Vagina (tissue), 2 donors: Measurements from ENCODE around the gene VPS37C. TPM values are rescaled to one million over a fixed set of nuclear protein-coding genes. Genes with fewer than 3 reads are reported as not detected.

Experiments used
- DNase-seq, 2 donors: peaks; one replicate each; pipeline ENCODE4 v3.0.0-alpha.2; 2017; ENCODE audit errors: extremely low spot score in 2 of 2
- H3K27ac ChIP-seq: fragments of 200-600 bp; sonication (generic); one replicate; pipeline ENCODE4 v1.5.1; 2019
- H3K27me3 ChIP-seq: fragments of 200-600 bp; sonication (generic); one replicate; pipeline ENCODE4 v1.5.1; 2019
- H3K36me3 ChIP-seq, 2 donors: fragments of 200-600 bp; sonication (generic); one replicate each; pipeline ENCODE4 v1.5.1; 2017 to 2019
- H3K4me1 ChIP-seq: fragments of 200-600 bp; sonication (generic); one replicate; pipeline ENCODE4 v1.5.1; 2019
- H3K4me3 ChIP-seq, 2 donors: fragments of 200-600 bp; sonication (generic); 1 replicate in 1 of 2; 2 replicates in 1 of 2; pipeline ENCODE4 v1.5.1; 2016 to 2019
- H3K9me3 ChIP-seq: fragments of 200-600 bp; sonication (generic); one replicate; pipeline ENCODE4 v1.5.1; 2019
- POLR2A ChIP-seq, 2 donors: fragments of 450-650 bp; IDR thresholded peaks; one replicate each; pipeline ENCODE4 v1.6.1; 2017; ENCODE audit warnings: antibody characterized with exemption in 2 of 2, mild to moderate bottlenecking in 2 of 2, moderate library complexity in 2 of 2
- POLR2AphosphoS5 ChIP-seq, 2 donors: sonication (generic); formaldehyde crosslinking; IDR thresholded peaks; one replicate each; pipeline ENCODE4 v1.9.0; 2017; ENCODE audit warnings: antibody characterized with exemption in 2 of 2, mild to moderate bottlenecking in 2 of 2, low read depth in 1 of 2; ENCODE audit not compliant: insufficient read depth in 1 of 2
- intact Hi-C: fragments of 100-400 bp; cut with DNase I; formaldehyde crosslinking; loops from one replicate; pipeline ENCODE4 v1.15.1; 2023
- total RNA-seq: library from RNA; depleted of rRNA; stranded (reverse); fragments of >200 nt; gene quantifications from one replicate; pipeline ENCODE4 v1.2.3, GENCODE V29; 2016
- TF ChIP-seq, protein P1 (sequence below), 3 experiments: fragments of 450-650 bp in 2 of 3; fragments of 200-600 bp in 1 of 3; sonication (generic) in 1 of 3; IDR thresholded peaks; one replicate each; pipeline ENCODE4 v1.5.1; 2017 to 2019; ENCODE audit warnings: antibody characterized with exemption in 3 of 3, mild to moderate bottlenecking in 2 of 3, moderate library complexity in 2 of 3

The VPS37C gene
- total RNA-seq, 1 donor from 2014 or later: 15.7 TPM

DNA sequence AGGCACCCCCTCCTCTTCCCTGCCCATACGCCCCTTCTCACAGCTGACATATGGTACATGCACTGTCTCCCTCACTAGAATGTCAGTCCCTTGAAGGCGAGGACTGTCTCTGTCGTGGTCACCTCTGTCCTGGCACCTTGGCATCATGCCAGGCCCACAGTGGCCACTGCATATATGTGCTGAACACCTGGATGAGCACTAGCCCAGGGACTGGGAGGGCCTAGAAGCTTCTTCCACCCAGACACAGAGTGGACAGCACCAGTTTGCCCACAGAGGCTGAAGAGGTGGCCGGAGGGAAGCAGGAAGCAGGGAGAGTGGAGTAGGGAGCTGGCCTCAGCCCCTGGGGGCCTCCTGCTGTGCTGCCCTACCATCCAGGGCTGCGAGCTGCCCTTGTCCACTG is 28.6 kb downstream of the VPS37C start:
- intact Hi-C loops: loop anchor here (10.0 kb wide), 1 partner anchor 52 kb away; no protein-coding TSS in a partner anchor
- Histone ChIP-seq H3K27me3 (no peaks in the 10 kb centered on the region), H3K27ac (no peak overlapping the region), H3K4me3 (no peak overlapping the region), H3K4me1 (peaks cover 18% of the 10 kb centered on the region), H3K36me3 (peaks cover 0 to 23% of the 10 kb centered on the region in 2 donors), H3K9me3 (no peaks in the 10 kb centered on the region)
- TF ChIP-seq, protein P1, sequence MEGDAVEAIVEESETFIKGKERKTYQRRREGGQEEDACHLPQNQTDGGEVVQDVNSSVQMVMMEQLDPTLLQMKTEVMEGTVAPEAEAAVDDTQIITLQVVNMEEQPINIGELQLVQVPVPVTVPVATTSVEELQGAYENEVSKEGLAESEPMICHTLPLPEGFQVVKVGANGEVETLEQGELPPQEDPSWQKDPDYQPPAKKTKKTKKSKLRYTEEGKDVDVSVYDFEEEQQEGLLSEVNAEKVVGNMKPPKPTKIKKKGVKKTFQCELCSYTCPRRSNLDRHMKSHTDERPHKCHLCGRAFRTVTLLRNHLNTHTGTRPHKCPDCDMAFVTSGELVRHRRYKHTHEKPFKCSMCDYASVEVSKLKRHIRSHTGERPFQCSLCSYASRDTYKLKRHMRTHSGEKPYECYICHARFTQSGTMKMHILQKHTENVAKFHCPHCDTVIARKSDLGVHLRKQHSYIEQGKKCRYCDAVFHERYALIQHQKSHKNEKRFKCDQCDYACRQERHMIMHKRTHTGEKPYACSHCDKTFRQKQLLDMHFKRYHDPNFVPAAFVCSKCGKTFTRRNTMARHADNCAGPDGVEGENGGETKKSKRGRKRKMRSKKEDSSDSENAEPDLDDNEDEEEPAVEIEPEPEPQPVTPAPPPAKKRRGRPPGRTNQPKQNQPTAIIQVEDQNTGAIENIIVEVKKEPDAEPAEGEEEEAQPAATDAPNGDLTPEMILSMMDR (IDR thresholded peaks at IDR 0.05): no peak
- TF ChIP-seq POLR2AphosphoS5 (IDR thresholded peaks at IDR 0.05; ENCODE audit: insufficient read depth in 1 of 2, low read depth in 1 of 2) (no peak), POLR2A (IDR thresholded peaks at IDR 0.05) (no peak)
- no peak for DNase-seq

DNA sequence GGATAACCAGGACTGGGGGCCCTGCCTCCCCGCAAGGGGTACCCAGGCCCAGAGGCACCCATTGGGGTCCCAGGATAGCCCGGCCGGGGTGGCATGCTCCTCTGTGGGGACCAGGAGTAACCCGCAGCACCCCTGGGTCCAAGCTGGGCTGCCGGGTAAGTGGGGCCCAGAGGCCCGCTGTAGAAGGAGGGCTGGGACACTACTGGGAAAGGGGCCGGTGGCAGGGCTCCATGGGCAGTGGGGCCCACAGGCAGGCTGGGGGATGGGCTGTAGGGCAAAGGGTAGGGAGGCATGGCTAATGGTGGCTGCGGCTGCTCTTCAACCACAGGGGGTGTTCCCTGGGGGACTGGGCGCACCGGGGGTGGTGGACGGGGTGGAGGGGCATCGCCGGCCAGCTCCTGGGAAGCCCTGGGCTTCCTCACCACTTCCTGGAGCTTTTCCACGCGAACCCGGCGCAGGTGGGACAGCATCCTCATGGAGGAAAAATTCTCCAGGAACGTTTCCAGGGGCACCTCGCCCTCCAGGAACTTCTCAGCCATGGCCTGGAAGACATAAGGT is 29.1 kb downstream of the VPS37C start:
- Histone ChIP-seq H3K27me3 (no peaks in the 10 kb centered on the region), H3K4me1 (peaks cover 18% of the 10 kb centered on the region), H3K36me3 (peaks cover 0 to 23% of the 10 kb centered on the region in 2 donors), H3K9me3 (no peaks in the 10 kb centered on the region), H3K4me3 (no peak overlapping the region), H3K27ac (no peak overlapping the region)
- no peak for DNase-seq
- intact Hi-C loops: loop anchor here (10.0 kb wide), 1 partner anchor 53 kb away; no protein-coding TSS in a partner anchor
- TF ChIP-seq POLR2AphosphoS5 (IDR thresholded peaks at IDR 0.05; ENCODE audit: insufficient read depth in 1 of 2, low read depth in 1 of 2) (no peak), POLR2A (IDR thresholded peaks at IDR 0.05) (no peak)
- TF ChIP-seq, protein P1 (IDR thresholded peaks at IDR 0.05): no peak

DNA sequence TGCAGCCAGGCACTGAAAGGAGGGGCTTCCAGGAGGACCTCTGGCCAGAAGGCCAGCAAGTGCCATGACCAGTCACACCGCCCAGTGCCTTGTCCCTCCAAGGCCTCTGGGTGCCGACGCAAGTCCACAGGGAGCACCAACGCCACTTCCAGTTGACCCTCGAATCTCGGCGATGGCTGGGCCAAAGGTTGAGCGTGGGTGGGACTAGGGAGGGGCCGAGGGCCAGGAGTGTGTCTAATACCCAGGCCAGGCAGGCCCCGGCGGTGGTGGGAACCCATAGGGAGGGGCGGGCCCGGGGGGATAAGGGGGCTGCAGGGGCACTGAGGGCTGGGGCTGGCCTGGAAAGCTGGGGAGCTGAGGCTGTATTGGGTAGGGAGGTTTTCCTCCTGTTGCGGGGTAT is 29.6 kb downstream of the VPS37C start:
- TF ChIP-seq POLR2AphosphoS5 (IDR thresholded peaks at IDR 0.05; ENCODE audit: insufficient read depth in 1 of 2, low read depth in 1 of 2): no peak
- TF ChIP-seq POLR2A (IDR thresholded peaks at IDR 0.05): no peak
- TF ChIP-seq, protein P1 (IDR thresholded peaks at IDR 0.05): no peak
- DNase-seq: no peak
- peaks cover 0 to 23% of the 10 kb centered on the region in 2 donors for H3K36me3 ChIP-seq
- H3K27ac ChIP-seq: no peak overlapping the region
- H3K4me3 ChIP-seq: no peak overlapping the region
- H3K4me1 ChIP-seq: peaks cover 21% of the 10 kb centered on the region
- no peaks in the 10 kb centered on the region for H3K27me3 ChIP-seq
- H3K9me3 ChIP-seq: no peaks in the 10 kb centered on the region
- intact Hi-C loops: loop anchor here (10.0 kb wide), 1 partner anchor 53 kb away; no protein-coding TSS in a partner anchor

DNA sequence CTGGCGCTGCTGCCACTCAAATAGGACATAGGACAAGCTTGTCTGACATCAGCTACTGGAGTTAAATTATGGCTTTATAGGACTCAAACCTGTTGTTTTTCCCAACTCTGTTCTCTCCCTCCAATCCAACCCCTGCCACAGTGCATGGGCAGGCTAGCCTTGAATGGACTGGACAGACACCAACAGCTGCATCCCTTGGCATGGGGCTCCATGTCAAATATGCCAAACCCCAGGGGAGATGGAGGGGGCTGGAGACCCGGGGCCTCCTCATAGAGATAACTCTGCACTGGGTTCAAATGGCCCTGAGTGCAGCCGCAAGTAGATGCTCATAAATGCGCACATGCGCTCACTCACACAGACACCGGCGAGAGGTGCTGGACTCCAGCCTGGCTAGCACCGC is 30.0 kb downstream of the VPS37C start:
- Histone ChIP-seq H3K27me3 (no peaks in the 10 kb centered on the region), H3K36me3 (peaks cover 0 to 23% of the 10 kb centered on the region in 2 donors), H3K9me3 (no peaks in the 10 kb centered on the region), H3K27ac (no peak overlapping the region), H3K4me3 (no peak overlapping the region), H3K4me1 (peaks cover 25% of the 10 kb centered on the region)
- DNase-seq: no peak
- TF ChIP-seq, protein P1 (IDR thresholded peaks at IDR 0.05): no peak
- TF ChIP-seq POLR2A (IDR thresholded peaks at IDR 0.05): no peak
- no peak for TF ChIP-seq POLR2AphosphoS5 (IDR thresholded peaks at IDR 0.05; ENCODE audit: insufficient read depth in 1 of 2, low read depth in 1 of 2)
- intact Hi-C loops: loop anchor here (10.0 kb wide), 1 partner anchor 54 kb away; no protein-coding TSS in a partner anchor
